GM18873 (cell line): ENCODE data around the gene VCL.
A peak's percentile ranks its signal among the peaks of the same experiment; 100 is the strongest.
"Not testable (repeated sequence)": the region's sequence is repeated elsewhere in the genome, so short reads cannot be mapped to it uniquely, and the experiment has no call there.

Source experiments
- ATAC-seq: cut with Tn5 transposase; IDR thresholded peaks from one replicate; pipeline ENCODE4 v1.9.1; 2021; ENCODE audit warnings: mild to moderate bottlenecking, moderate library complexity, moderate number of reproducible peaks; ENCODE audit not compliant: unreplicated experiment, low FRiP score

VCL gene

DNA sequence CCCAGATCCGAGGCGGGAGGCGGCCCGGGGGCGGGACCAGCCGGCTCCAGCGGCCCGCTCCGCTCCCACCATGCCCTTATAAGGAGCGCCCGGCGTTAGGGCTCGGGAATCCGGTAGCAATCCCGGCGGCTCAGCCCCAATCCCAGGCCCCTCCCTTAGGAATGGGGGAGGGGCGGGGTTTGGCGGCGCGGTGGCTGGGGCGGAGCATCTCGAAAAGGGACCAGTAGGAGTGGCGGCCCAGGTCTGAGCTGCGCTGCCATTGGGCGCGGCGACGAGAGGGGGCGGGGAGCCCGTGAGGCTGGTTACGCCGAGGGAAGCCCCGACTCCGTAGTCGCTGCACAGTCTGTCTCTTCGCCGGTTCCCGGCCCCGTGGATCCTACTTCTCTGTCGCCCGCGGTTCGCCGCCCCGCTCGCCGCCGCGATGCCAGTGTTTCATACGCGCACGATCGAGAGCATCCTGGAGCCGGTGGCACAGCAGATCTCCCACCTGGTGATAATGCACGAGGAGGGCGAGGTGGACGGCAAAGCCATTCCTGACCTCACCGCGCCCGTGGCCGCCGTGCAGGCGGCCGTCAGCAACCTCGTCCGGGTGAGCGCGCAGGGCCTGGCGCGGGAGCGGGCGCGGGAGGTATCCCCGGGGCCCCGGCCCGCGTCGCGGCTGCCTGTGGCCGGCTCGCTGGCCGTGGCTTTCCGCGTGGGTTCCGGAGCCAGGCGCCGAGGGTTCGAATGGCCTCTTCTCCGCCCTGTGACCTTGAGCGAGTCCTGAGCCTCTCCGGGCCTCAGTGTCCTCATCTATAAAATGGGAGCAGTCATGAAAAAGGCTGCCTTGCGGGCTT, at the start of gene VCL:
VCL (plus strand) TSS at position 330 of the 836 bp plus-strand sequence; CDS start at position 422, 92 bp downstream.
- ATAC-seq = peak; percentile 91

- ATAC-seq = no peak
Measured at GRCh38 chr10:73948947-73949633, 48.8 kb upstream of the VCL start.

DNA sequence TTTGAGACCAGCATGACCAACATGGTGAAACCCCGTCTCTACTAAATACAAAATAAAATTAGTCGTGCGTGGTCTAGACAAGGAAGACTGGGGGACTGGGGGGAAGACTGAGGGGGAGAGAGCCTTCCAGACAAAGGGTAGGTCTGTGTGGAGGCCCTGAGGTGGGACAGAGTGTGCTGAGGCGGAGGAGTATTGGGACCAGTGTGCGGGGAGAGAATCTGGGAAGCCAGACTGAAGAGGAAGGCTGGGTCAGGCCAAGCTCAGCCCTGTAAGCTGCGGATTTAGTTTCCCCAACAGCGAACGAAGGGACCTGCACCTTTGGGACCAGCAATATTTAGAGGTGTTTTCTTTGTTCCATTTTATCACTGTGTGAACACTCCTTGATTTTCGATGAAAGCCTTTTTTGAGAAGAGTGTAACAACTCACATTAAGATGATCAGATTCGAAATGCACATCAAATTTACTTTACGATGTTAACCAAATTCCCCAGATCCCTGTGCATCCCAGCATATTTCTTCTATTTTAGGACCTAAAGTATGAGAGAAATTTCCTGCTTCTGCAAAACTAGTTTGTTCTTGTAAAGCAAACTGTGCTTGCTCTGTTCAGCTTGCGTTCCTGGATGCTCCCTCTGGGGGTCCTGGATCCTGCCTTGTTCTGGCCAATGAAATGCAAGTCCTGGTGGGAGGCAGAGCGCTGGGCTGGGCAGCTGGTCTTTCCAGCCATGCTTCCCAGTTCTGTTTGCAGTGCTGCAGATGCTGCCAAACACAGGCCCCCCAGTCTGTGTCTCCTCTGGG, 47.6 kb upstream of the VCL start:
- no peak for ATAC-seq

DNA sequence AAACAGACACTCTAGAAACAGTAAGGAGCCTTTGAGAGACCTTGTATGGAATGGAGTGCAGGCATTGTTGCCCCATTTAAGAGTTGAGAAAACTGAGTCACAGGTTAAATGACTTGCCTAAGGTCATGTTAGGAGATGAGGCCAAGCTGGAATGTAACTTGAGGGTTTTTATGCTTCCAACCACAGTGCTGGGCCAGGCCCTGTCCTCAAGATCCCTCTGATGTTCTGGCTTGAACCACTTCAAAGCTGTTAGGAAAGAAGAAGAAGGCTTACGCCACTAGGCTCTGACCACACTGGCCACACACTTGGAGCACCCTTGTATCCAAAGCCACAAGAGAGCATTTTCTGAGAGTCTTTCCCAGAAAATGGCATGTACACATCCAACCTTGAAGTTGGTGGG, 44.3 kb upstream of the VCL start:
- ATAC-seq = no peak

DNA sequence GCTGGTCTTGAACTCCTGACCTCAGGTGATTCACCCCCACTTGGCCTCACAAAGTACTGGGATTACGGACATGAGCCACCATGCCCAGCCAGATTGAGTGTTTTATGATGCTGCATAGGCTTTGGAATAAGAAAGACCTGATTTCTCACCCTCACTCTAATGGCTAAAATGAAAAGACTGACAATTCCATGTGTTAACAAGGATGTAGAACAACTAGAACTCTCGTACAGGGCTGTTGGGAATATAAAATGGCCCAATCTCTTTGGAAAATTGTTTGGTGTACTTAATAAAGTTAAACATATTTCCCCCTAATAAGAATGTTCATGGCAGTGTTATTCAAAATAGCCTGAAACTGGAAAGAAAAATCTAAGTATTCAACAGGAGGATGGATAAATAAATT, 43.2 kb upstream of the VCL start:
- ATAC-seq = no peak

GRCh38 chr10:73955719-73956118, 42.2 kb upstream of the VCL start:
- ATAC-seq = no peak

DNA sequence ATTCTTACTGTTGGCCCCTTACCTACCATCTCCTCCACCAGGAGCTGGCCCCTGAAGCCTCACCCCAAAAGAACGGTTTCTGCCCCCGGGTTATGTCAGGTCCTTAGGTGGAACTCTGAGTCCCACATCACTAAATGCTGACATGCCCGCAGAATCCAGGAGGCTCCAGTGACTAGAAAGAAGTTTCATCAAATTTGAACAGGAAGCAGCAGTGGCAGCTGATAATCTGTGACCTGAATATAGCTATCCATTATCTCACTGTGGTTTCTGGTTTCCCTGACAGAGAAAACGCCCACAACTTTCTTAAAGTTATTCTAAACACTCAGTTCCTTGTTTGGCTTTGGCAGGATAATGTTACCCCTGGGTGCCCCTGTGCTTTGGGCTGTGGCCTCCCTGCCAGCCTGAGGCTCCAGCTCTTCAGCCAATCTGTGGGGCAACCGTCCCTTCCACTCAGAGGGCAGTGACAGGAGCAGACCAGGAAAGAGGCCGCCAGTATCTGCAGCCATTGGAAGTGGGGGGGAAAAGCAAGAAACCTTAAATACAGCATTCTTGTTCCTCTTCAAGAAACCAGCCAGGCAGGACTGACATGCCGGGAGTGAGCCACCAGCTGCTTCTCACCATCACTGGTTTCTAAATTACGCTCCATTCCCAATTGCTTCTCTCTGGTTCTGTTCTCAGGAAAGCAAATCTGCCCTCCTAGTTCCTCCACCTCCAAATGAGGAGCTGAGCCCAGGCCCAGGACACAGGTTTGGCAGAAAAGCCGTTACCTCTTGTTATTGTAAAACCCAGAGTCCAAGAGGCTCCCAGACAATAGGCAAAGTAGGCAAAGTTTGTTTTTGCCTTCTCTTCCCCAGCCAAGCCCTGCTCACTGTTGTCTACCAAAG, 41.2 kb upstream of the VCL start:
- ATAC-seq = no peak

GRCh38 chr10:73959484-73960243, 38.3 kb upstream of the VCL start:
- ATAC-seq = no peak

DNA sequence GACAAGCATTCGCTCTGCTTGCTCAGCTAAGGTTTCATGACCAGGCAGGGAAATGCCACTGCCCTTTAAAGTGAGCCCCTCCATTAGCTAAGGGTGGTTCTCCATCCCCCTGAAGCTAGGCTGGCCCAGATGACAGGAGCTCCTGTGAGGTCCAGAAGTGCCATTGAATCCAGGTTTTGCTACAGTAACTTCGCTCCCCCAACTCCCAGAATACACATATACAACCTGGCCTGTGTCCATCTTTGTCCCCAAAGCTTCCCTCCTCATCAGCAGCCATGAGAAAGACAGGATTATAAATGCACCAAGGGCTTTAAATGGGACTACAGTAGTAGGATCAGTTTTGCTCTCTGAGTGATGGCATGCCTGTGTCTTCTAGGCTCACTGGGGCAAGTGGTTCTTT, 35.5 kb upstream of the VCL start:
- no peak for ATAC-seq

DNA sequence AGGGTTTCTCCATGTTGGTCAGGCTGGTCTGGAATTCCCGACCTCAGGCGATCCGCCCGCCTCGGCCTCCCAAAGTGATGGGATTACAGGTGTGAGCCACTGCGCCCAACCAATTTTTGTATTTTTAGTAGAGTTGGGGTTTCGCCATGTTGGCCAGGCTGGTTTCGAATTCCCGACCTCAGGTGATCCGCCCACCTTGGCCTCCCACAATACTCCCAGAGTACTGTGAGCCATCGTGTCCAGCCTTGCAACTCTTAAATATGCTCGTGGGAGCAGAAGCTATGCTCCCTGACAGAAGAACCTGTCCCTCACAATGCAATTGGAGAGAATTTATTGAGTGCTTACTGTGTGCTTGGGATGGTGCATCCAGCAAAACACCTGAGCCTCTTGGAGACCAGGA, 34.4 kb upstream of the VCL start:
- not testable (repeated sequence) for ATAC-seq

- ATAC-seq = no peak
Measured at GRCh38 chr10:73964743-73965142, 33.2 kb upstream of the VCL start.

GRCh38 chr10:73965267-73965889, 32.5 kb upstream of the VCL start:
- ATAC-seq = not testable (repeated sequence)

DNA sequence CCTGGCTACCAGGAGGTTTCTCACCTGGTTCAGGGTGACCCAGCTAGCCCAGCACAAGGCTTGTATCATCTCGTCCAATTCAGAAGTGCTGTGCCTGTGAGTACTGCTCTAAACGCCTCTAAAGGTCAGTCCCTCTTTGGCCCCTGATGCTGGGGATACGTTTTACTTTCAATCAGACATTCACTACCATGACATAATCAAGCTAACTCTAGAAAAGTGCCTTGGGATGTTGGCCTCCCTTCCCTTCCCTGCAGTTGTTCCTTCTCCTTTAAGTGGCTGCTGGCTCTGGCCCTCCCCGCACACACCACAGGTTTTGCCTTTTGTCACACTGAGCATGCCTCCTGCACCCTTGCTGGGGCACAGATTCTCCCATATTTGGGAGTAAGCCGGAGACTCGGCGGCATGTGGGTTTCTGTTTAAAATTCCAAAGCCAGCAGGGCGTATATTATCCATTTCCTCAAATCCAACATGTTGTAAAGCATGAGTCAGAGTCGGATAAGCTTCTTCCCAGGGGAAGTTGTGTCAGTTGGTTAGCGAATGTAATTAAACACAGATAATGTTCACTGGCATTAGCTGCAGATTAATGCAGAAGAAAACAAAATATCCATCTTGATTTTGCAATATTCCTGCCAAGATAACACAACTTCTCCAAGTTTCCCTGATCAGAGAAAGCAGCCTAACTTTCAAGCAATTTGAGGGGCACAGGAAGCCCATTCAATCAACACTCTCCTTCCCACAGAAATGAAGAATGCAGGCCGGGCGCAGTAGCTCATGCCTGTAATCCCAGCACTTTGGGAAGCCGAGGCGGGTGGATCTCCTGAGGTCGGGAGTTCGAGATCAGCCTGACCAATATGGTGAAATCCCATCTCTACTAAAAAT, 31.8 kb upstream of the VCL start:
- no peak for ATAC-seq

GRCh38 chr10:73967022-73967429, 30.9 kb upstream of the VCL start:
- no peak for ATAC-seq

GRCh38 chr10:73967544-73967943, 30.4 kb upstream of the VCL start:
- no peak for ATAC-seq

- ATAC-seq = no peak
Measured at GRCh38 chr10:73968098-73968521, 29.8 kb upstream of the VCL start.

- no peak for ATAC-seq
Measured at GRCh38 chr10:73969224-73969841, 28.6 kb upstream of the VCL start.

GRCh38 chr10:73970845-73971244, 27.1 kb upstream of the VCL start:
- ATAC-seq = no peak
